SK-N-SH treated with all-trans-retinoic acid at 6 μM for 48 hours (cell line): Measurements from ENCODE around the gene EIF4ENIF1.

Experiments used
- ATAC-seq: fragments of 200-7000 bp; cut with Tn5 transposase; 3 replicates; pipeline ENCODE4 v1.9.1; 2020; ENCODE audit warnings: mild to moderate bottlenecking, moderate library complexity
- ARNTL ChIP-seq: fragments of 450-650 bp; formaldehyde crosslinking; IDR thresholded peaks from 2 replicates; pipeline ENCODE4 v1.5.0; 2020; ENCODE audit warnings: low read depth, mild to moderate bottlenecking, moderate library complexity, borderline replicate concordance
- BACH2 ChIP-seq: fragments of 250-450 bp; sonication (Bioruptor Pico); IDR thresholded peaks from 2 replicates; pipeline ENCODE4 v1.9.0; 2021; ENCODE audit warnings: mild to moderate bottlenecking, borderline replicate concordance
- CREB5 ChIP-seq: fragments of 250-450 bp; sonication (Bioruptor Pico); IDR thresholded peaks from 2 replicates; pipeline ENCODE4 v1.5.1; 2020; ENCODE audit warnings: low read depth, mild to moderate bottlenecking, moderate library complexity
- CSDC2 ChIP-seq: fragments of 250-450 bp; sonication (Bioruptor Pico); IDR thresholded peaks from 2 replicates; pipeline ENCODE4 v1.5.0; 2020; ENCODE audit warnings: mild to moderate bottlenecking, moderate library complexity
- CSRNP3 ChIP-seq: fragments of 250-450 bp; sonication (Bioruptor Pico); IDR thresholded peaks from 2 replicates; pipeline ENCODE4 v1.5.1; 2021; ENCODE audit warnings: mild to moderate bottlenecking, moderate library complexity
- ESRRG ChIP-seq: fragments of 250-450 bp; sonication (Bioruptor Pico); IDR thresholded peaks from 2 replicates; pipeline ENCODE4 v1.6.1; 2021; ENCODE audit warnings: mild to moderate bottlenecking
- GLIS3 ChIP-seq: fragments of 250-450 bp; sonication (Bioruptor Pico); IDR thresholded peaks from 2 replicates; pipeline ENCODE4 v1.5.0; 2020; ENCODE audit warnings: mild to moderate bottlenecking, moderate library complexity
- ISL1 ChIP-seq: fragments of 250-450 bp; sonication (Bioruptor Pico); IDR thresholded peaks from 2 replicates; pipeline ENCODE4 v2.1.2; 2022; ENCODE audit warnings: mild to moderate bottlenecking, moderate library complexity
- OSR1 ChIP-seq: fragments of 250-450 bp; sonication (Bioruptor Pico); IDR thresholded peaks from 2 replicates; pipeline ENCODE4 v1.8.0; 2022; ENCODE audit warnings: moderate library complexity, mild to moderate bottlenecking, inconsistent platforms
- RARB ChIP-seq: fragments of 250-450 bp; sonication (Bioruptor Pico); IDR thresholded peaks from 2 replicates; pipeline ENCODE4 v1.8.0; 2021; ENCODE audit warnings: mild to moderate bottlenecking, moderate library complexity
- TCF4 ChIP-seq: fragments of 250-450 bp; sonication (Bioruptor Pico); IDR thresholded peaks from 2 replicates; pipeline ENCODE4 v1.8.0; 2021; ENCODE audit warnings: mild to moderate bottlenecking, moderate library complexity, borderline replicate concordance
- TOX ChIP-seq: fragments of 250-450 bp; sonication (Bioruptor Pico); IDR thresholded peaks from 2 replicates; pipeline ENCODE4 v1.8.0; 2021; ENCODE audit warnings: mild to moderate bottlenecking, moderate library complexity, borderline replicate concordance
- TSHZ2 ChIP-seq: fragments of 250-450 bp; sonication (Bioruptor Pico); IDR thresholded peaks from 2 replicates; pipeline ENCODE4 v1.5.0; 2020; ENCODE audit warnings: mild to moderate bottlenecking, moderate library complexity
- ZC3H10 ChIP-seq: fragments of 250-450 bp; sonication (Bioruptor Pico); IDR thresholded peaks from 2 replicates; pipeline ENCODE4 v1.5.1; 2021; ENCODE audit warnings: mild to moderate bottlenecking, moderate library complexity
- ZFP3 ChIP-seq: fragments of 250-450 bp; sonication (Bioruptor Pico); IDR thresholded peaks from 2 replicates; pipeline ENCODE4 v1.5.0; 2020; ENCODE audit warnings: mild to moderate bottlenecking, moderate library complexity
- ZFP30 ChIP-seq: fragments of 450-650 bp; formaldehyde crosslinking; IDR thresholded peaks from 2 replicates; pipeline ENCODE4 v1.5.0; 2022; ENCODE audit warnings: mild to moderate bottlenecking, moderate library complexity
- ZNF565 ChIP-seq: fragments of 450-650 bp; formaldehyde crosslinking; conservative IDR thresholded peaks from 2 replicates; pipeline ENCODE4 v1.5.0; 2020; ENCODE audit warnings: low read depth, mild to moderate bottlenecking, moderate library complexity
- ZNF70 ChIP-seq: fragments of 450-650 bp; formaldehyde crosslinking; IDR thresholded peaks from 2 replicates; pipeline ENCODE4 v1.5.0; 2020; ENCODE audit warnings: mild to moderate bottlenecking, moderate library complexity
- ZNF8 ChIP-seq: fragments of 450-650 bp; formaldehyde crosslinking; IDR thresholded peaks from 2 replicates; pipeline ENCODE4 v1.5.0; 2020; ENCODE audit warnings: mild to moderate bottlenecking, moderate library complexity
- TF ChIP-seq, protein P1 (sequence below): fragments of 250-450 bp; sonication (Bioruptor Pico); IDR thresholded peaks from 2 replicates; pipeline ENCODE4 v1.8.0; 2021; ENCODE audit warnings: low read depth, mild to moderate bottlenecking, moderate library complexity, borderline replicate concordance
- TF ChIP-seq, protein P2 (sequence below): fragments of 250-450 bp; sonication (Bioruptor Pico); IDR thresholded peaks from 2 replicates; pipeline ENCODE4 v1.8.0; 2020; ENCODE audit warnings: mild to moderate bottlenecking, moderate library complexity, borderline replicate concordance

The EIF4ENIF1 gene

GRCh38 chr22:31492151-31492550, 2.5 kb upstream of the EIF4ENIF1 start:
- TF ChIP-seq TOX, result no peak
- TF ChIP-seq ARNTL (CRISPR knock-in tag), result no peak
- no peak for TF ChIP-seq CSRNP3 (CRISPR knock-in tag)
- no peak for TF ChIP-seq ZC3H10 (CRISPR knock-in tag)
- TF ChIP-seq, protein P1, sequence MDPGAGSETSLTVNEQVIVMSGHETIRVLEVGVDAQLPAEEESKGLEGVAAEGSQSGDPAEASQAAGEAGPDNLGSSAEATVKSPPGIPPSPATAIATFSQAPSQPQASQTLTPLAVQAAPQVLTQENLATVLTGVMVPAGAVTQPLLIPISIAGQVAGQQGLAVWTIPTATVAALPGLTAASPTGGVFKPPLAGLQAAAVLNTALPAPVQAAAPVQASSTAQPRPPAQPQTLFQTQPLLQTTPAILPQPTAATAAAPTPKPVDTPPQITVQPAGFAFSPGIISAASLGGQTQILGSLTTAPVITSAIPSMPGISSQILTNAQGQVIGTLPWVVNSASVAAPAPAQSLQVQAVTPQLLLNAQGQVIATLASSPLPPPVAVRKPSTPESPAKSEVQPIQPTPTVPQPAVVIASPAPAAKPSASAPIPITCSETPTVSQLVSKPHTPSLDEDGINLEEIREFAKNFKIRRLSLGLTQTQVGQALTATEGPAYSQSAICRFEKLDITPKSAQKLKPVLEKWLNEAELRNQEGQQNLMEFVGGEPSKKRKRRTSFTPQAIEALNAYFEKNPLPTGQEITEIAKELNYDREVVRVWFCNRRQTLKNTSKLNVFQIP (CRISPR knock-in tag), result no peak
- TF ChIP-seq OSR1 (CRISPR knock-in tag), result no peak
- TF ChIP-seq ZFP30 (CRISPR knock-in tag), result no peak
- no peak for TF ChIP-seq ZFP3 (CRISPR knock-in tag)
- TF ChIP-seq CREB5 (CRISPR knock-in tag), result no peak
- no peak for TF ChIP-seq TCF4 (CRISPR knock-in tag)
- no peak for TF ChIP-seq GLIS3 (CRISPR knock-in tag)
- TF ChIP-seq, protein P2, sequence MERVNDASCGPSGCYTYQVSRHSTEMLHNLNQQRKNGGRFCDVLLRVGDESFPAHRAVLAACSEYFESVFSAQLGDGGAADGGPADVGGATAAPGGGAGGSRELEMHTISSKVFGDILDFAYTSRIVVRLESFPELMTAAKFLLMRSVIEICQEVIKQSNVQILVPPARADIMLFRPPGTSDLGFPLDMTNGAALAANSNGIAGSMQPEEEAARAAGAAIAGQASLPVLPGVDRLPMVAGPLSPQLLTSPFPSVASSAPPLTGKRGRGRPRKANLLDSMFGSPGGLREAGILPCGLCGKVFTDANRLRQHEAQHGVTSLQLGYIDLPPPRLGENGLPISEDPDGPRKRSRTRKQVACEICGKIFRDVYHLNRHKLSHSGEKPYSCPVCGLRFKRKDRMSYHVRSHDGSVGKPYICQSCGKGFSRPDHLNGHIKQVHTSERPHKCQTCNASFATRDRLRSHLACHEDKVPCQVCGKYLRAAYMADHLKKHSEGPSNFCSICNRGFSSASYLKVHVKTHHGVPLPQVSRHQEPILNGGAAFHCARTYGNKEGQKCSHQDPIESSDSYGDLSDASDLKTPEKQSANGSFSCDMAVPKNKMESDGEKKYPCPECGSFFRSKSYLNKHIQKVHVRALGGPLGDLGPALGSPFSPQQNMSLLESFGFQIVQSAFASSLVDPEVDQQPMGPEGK, result no peak
- TF ChIP-seq ESRRG (CRISPR knock-in tag), result no peak
- TF ChIP-seq BACH2 (CRISPR knock-in tag), result no peak
- TF ChIP-seq CSDC2 (CRISPR knock-in tag), result no peak
- no peak for TF ChIP-seq ISL1
- no peak for TF ChIP-seq ZNF565
- TF ChIP-seq RARB, result no peak
- TF ChIP-seq TSHZ2 (CRISPR knock-in tag), result no peak
- no peak for TF ChIP-seq ZNF8
- ATAC-seq, result no peak

DNA sequence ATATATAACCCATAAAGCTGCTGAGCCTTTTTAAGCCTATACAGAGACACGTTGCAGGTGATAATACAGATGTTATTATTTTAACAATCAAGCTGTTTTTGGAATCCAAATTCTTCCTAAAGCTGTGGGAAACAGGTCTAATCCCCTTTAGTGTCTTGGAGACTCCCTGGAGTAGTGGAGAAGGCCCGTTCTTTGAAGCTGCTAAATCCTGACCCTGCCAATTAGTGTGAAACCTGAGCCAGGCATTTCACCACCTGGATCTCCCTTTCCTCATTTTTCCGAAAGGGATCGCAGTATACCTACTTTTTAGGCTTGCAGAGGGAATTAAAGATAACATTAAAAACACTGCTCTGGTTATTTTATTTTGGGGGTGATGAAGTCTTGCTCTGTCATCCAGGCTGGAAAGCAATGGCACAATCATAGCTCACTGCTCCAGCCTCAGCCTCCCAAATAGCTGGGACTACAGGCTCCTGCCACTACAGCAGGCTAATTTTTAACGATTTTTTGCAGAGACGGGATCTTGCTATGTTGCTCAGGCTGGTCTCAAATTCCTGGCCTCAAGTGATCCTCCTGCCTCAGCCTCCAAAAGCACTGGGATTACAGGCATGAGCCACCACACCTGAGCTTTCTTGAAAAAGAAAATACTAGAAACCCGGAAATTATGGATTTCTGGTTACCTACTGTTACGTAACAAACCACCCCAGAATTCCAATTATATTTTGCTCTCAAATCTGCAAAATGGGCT, 1.7 kb upstream of the EIF4ENIF1 start:
- no peak for ATAC-seq
- TF ChIP-seq BACH2 (CRISPR knock-in tag) (no peak), CSDC2 (CRISPR knock-in tag) (no peak), ZNF70 (no peak), ZFP3 (CRISPR knock-in tag) (no peak), GLIS3 (CRISPR knock-in tag) (no peak), TOX (no peak), ZFP30 (CRISPR knock-in tag) (no peak), ARNTL (CRISPR knock-in tag) (no peak), ZNF565 (no peak), OSR1 (CRISPR knock-in tag) (no peak)
- TF ChIP-seq, protein P1 (CRISPR knock-in tag), result no peak
- TF ChIP-seq, protein P2, result no peak
